HL-60 (cell line): ENCODE results near the gene CCDC144A.
"Not testable (repeated sequence)": the region's sequence is repeated elsewhere in the genome, so short reads cannot be mapped to it uniquely, and the experiment has no call there.

Experiments used
- DNase-seq, 2 experiments: peaks; one replicate each; pipeline ENCODE4 v3.0.0-alpha.2; 2010 to 2020; ENCODE audit warnings: low read depth in 1 of 2, low spot score in 1 of 2
- H3K27ac ChIP-seq: fragments of 250-450 bp; sonication (Bioruptor Pico); replicated peaks from 2 replicates; pipeline ENCODE4 v1.5.1; 2020; ENCODE audit warnings: mild to moderate bottlenecking, moderate library complexity
- H3K27me3 ChIP-seq: fragments of 250-450 bp; sonication (Bioruptor Pico); 2 replicates; pipeline ENCODE4 v1.5.1; 2021; ENCODE audit warnings: mild to moderate bottlenecking, moderate library complexity; ENCODE audit not compliant: insufficient read depth, poor library complexity, severe bottlenecking
- H3K4me3 ChIP-seq: replicated peaks from 2 replicates; pipeline ENCODE4 v1.5.1; 2011; ENCODE audit warnings: mild to moderate bottlenecking, control low read depth, low read length; ENCODE audit not compliant: insufficient read depth
- CTCF ChIP-seq: IDR thresholded peaks from one replicate; pipeline ENCODE4 v1.5.1; 2011; ENCODE audit warnings: low read length, control low read depth, inconsistent platforms; ENCODE audit not compliant: insufficient read depth
- GABPA ChIP-seq: IDR thresholded peaks from 2 replicates; pipeline ENCODE4 v1.6.1; 2012; ENCODE audit warnings: low read depth
- POLR2AphosphoS5 ChIP-seq: IDR thresholded peaks from 2 replicates; pipeline ENCODE4 v1.6.1; 2012; ENCODE audit warnings: low read depth
- REST ChIP-seq: IDR thresholded peaks from 2 replicates; pipeline ENCODE4 v1.6.1; 2012; ENCODE audit warnings: low read depth; ENCODE audit not compliant: insufficient replicate concordance
- SPI1 ChIP-seq: IDR thresholded peaks from 2 replicates; pipeline ENCODE4 v1.6.1; 2012; ENCODE audit warnings: low read depth, mild to moderate bottlenecking, borderline replicate concordance
- long read RNA-seq: library from polyadenylated mRNA; unstranded; transcript quantifications from one replicate; pipeline ENCODE4 v2.0.0, GENCODE V29; 2020

Gene CCDC144A
- long read RNA-seq: 0 reads

- not testable (repeated sequence) for H3K4me3 ChIP-seq, H3K27ac ChIP-seq, H3K27me3 ChIP-seq, DNase-seq
These were observed at the start of gene CCDC144A for GRCh38 chr17:16689731-16690281. Gene CCDC144A (plus strand): TSS chr17:16690241. CDS start chr17:16690401, 160 bp downstream.

- TF ChIP-seq GABPA: no peak
- TF ChIP-seq REST: no peak
- TF ChIP-seq CTCF: no peak
- TF ChIP-seq POLR2AphosphoS5: no peak
- no peak for TF ChIP-seq SPI1
- DNase-seq: no peak
These were observed 40.5 kb upstream of the CCDC144A start for GRCh38 chr17:16649585-16649984.

GRCh38 chr17:16652252-16652651 is 37.8 kb upstream of the CCDC144A start:
- Histone ChIP-seq H3K27me3 (no peaks in the 10 kb centered on the region), H3K4me3 (no peak overlapping the region), H3K27ac (no peak overlapping the region)
- no peak for DNase-seq
- TF ChIP-seq POLR2AphosphoS5: no peak
- TF ChIP-seq GABPA: no peak
- no peak for TF ChIP-seq REST
- TF ChIP-seq SPI1: no peak
- no peak for TF ChIP-seq CTCF

More at GRCh38 chr17:16649585-16649984, 40.5 kb upstream of the CCDC144A start:
- H3K4me3 ChIP-seq: no peak overlapping the region
- no peak overlapping the region for H3K27ac ChIP-seq
- H3K27me3 ChIP-seq: no peaks in the 10 kb centered on the region

GRCh38 chr17:16652847-16653366 is 37.1 kb upstream of the CCDC144A start:
- TF ChIP-seq POLR2AphosphoS5 (no peak), CTCF (no peak), SPI1 (no peak), GABPA (no peak), REST (no peak)
- peak in 1 of 2 experiments; percentile 0 for DNase-seq
- Histone ChIP-seq H3K4me3 (peak overlapping the region; percentile 61), H3K27ac (peak overlapping the region; percentile 80), H3K27me3 (no peaks in the 10 kb centered on the region)
